Kidney (tissue), 14 donors: ENCODE results near the gene YAE1. TPM values are rescaled to one million over a fixed set of nuclear protein-coding genes. Genes with fewer than 3 reads are reported as not detected.

Experiments
- DNase-seq, 5 donors: peaks; one replicate each; pipeline ENCODE4 v3.0.0-alpha.2; 2013 to 2020
- FAIRE-seq: peaks from 2 replicates; lab custom pipeline; 2012; peaks lifted over from hg19 to GRCh38; lab: Jason Lieb, UNC
- H3K27ac ChIP-seq, 2 donors: one replicate each; pipeline ENCODE4 v1.7.0; 2013; ENCODE audit warnings: low read depth in 2 of 2, low read length in 2 of 2, inconsistent platforms in 1 of 2
- H3K27me3 ChIP-seq: one replicate; pipeline ENCODE4 v1.7.1; 2013; ENCODE audit warnings: low read length, inconsistent platforms; ENCODE audit not compliant: control insufficient read depth, insufficient read depth
- H3K36me3 ChIP-seq, 3 donors: one replicate each; pipeline versions ENCODE4 v1.7.0 to v1.7.1; 2013; ENCODE audit warnings: low read length in 3 of 3, control low read depth in 1 of 3, inconsistent platforms in 1 of 3; ENCODE audit not compliant: insufficient read depth in 3 of 3, control insufficient read depth in 2 of 3
- H3K4me1 ChIP-seq, 3 donors: one replicate each; pipeline versions ENCODE4 v1.7.0 to v1.7.1; 2013; ENCODE audit warnings: low read length in 3 of 3, inconsistent platforms in 1 of 3, low read depth in 1 of 3; ENCODE audit not compliant: control insufficient read depth in 2 of 3, insufficient read depth in 2 of 3
- H3K4me3 ChIP-seq, 3 donors: one replicate each; pipeline versions ENCODE4 v1.7.0 to v1.8.1; 2013; ENCODE audit warnings: low read length in 3 of 3, control low read depth in 1 of 3, inconsistent platforms in 1 of 3
- H3K9ac ChIP-seq, 3 donors: one replicate each; pipeline versions ENCODE4 v1.7.0 to v1.7.1; 2013; ENCODE audit warnings: low read length in 3 of 3, control low read depth in 1 of 3, inconsistent platforms in 1 of 3
- H3K9me3 ChIP-seq, 3 donors: one replicate each; pipeline versions ENCODE4 v1.7.0 to v1.7.1; 2013; ENCODE audit warnings: low read length in 3 of 3, control low read depth in 1 of 3, inconsistent platforms in 1 of 3; ENCODE audit not compliant: control insufficient read depth in 2 of 3, insufficient read depth in 1 of 3
- intact Hi-C: fragments of 100-400 bp; cut with DNase I; formaldehyde crosslinking; loops from one replicate; pipeline ENCODE4 v1.11.1; 2022
- polyA plus RNA-seq: library from polyadenylated mRNA; stranded (reverse); fragments of 350-450 nt; fragmentation: Illumina TruSeq; extraction: RNeasy Lipid Tissue Mini Kit (QIAGEN cat#74804); gene quantifications from one replicate; pipeline ENCODE4 v1.2.3, GENCODE V29; 2014; ENCODE audit warnings: low read depth, low replicate concordance; ENCODE audit not compliant: insufficient read depth
- total RNA-seq: library from RNA; stranded (reverse); fragmentation: NEBNext Ultra II Directional; extraction: Animal tissue kit (Norgen Biotek cat#: 25700); gene quantifications from one replicate; pipeline ENCODE4 v1.2.1, GENCODE V29; 2021
- TF ChIP-seq, protein P1 (sequence below): IDR thresholded peaks from 3 replicates; pipeline ENCODE4 v1.5.1; 2012; ENCODE audit warnings: mild to moderate bottlenecking, moderate library complexity, borderline replicate concordance; ENCODE audit not compliant: insufficient read depth; ENCODE audit errors: extremely low read depth
- donor health status: control.
- donor health status: control.
- donor health status: control.
- donor health status: control.
- donor health status: control.
- donor health status: DM: yes; HTN: yes; CAD: no.
- donor health status: Normal renal cell carcinoma (clear cell type).

YAE1 gene
- total and polyA plus RNA-seq, 2 donors from 2014 or later: 19.7 to 25.0 TPM

DNA sequence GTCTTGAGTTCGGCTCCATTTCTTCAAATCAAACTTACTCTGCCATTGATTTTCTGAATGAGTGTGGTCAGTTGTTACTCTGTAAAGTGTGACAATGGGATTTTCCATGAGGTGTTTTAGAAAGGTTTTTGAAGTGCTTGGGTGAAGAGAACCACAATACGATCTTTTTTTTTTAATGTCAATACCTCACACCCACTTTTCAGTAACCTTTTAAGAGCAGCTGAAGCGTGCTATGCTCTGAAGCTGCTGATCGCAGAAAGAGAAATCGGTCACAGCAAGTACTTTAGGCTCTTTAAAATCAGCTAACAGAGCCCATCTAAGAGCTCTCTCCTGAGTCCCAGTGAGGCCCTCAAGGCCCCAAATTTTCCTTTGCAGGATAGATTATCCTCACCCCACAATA lies 34.4 kb upstream of the YAE1 start:
- Histone ChIP-seq H3K27ac (no peak overlapping the region), H3K27me3 (no peaks in the 10 kb centered on the region), H3K9me3 (no peaks in the 10 kb centered on the region), H3K36me3 (no peaks in the 10 kb centered on the region), H3K4me1 (no peaks in the 10 kb centered on the region), H3K9ac (no peak overlapping the region), H3K4me3 (no peak overlapping the region)
- DNase-seq (no peak), FAIRE-seq (no peak)
- intact Hi-C loops: no loop called here
- TF ChIP-seq, protein P1, sequence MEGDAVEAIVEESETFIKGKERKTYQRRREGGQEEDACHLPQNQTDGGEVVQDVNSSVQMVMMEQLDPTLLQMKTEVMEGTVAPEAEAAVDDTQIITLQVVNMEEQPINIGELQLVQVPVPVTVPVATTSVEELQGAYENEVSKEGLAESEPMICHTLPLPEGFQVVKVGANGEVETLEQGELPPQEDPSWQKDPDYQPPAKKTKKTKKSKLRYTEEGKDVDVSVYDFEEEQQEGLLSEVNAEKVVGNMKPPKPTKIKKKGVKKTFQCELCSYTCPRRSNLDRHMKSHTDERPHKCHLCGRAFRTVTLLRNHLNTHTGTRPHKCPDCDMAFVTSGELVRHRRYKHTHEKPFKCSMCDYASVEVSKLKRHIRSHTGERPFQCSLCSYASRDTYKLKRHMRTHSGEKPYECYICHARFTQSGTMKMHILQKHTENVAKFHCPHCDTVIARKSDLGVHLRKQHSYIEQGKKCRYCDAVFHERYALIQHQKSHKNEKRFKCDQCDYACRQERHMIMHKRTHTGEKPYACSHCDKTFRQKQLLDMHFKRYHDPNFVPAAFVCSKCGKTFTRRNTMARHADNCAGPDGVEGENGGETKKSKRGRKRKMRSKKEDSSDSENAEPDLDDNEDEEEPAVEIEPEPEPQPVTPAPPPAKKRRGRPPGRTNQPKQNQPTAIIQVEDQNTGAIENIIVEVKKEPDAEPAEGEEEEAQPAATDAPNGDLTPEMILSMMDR: no peak

DNA sequence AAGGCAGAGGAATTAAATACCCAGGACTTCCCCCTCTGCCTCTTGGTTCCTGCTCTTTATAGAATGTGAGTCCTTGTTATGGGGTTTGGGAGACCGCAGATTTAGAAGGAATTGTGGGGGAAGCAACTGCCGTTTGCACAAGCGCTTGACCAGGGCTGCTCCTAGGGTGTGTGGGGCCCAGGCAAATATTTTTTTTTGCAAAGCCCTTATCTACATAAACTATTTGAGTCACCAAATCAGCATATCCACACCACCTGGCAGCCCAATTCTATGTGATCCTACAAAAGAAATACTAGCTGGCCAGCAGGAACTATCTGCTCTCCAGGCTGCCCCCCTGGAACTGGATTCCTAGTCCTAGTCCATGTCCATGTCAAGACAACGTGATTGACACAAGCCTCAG lies 33.4 kb upstream of the YAE1 start:
- no peak overlapping the region for H3K4me3 ChIP-seq
- no peaks in the 10 kb centered on the region for H3K27me3 ChIP-seq
- H3K9me3 ChIP-seq: no peaks in the 10 kb centered on the region
- H3K9ac ChIP-seq: no peak overlapping the region
- no peaks in the 10 kb centered on the region for H3K36me3 ChIP-seq
- no peak overlapping the region for H3K27ac ChIP-seq
- intact Hi-C loops: no loop called here
- DNase-seq (peak in 1 of 5 donors; percentile 35), FAIRE-seq (no peak)
- no peaks in the 10 kb centered on the region for H3K4me1 ChIP-seq
- TF ChIP-seq, protein P1: no peak

DNA sequence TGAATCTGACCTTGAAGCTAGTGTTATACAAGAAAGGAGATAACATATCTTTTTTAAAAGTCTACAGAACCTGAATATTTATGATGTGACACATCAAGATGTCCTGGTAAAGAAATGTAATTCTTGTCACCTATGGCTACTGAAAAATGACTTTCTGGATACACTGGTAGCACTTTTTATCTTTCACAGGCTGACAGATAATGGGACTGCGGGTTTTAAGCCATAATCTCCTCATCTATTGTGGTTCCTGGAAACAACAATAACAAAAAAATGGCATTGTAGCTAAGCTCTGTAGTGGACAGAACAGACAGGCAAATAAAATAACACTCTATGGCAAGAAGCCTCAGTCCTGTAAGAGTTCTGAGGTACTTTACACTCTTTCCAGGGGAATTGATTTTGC lies 31.6 kb upstream of the YAE1 start:
- intact Hi-C loops: no loop called here

More for the DNA sequence above, 31.6 kb upstream of the YAE1 start:
- TF ChIP-seq, protein P1: no peak
- FAIRE-seq (no peak), DNase-seq (no peak)
- Histone ChIP-seq H3K9me3 (no peaks in the 10 kb centered on the region), H3K4me3 (no peak overlapping the region), H3K9ac (no peak overlapping the region), H3K27me3 (no peaks in the 10 kb centered on the region), H3K36me3 (no peaks in the 10 kb centered on the region), H3K27ac (no peak overlapping the region), H3K4me1 (no peaks in the 10 kb centered on the region)
